ENCODE results near the gene DNAJB8.

The DNAJB8 gene

DNA sequence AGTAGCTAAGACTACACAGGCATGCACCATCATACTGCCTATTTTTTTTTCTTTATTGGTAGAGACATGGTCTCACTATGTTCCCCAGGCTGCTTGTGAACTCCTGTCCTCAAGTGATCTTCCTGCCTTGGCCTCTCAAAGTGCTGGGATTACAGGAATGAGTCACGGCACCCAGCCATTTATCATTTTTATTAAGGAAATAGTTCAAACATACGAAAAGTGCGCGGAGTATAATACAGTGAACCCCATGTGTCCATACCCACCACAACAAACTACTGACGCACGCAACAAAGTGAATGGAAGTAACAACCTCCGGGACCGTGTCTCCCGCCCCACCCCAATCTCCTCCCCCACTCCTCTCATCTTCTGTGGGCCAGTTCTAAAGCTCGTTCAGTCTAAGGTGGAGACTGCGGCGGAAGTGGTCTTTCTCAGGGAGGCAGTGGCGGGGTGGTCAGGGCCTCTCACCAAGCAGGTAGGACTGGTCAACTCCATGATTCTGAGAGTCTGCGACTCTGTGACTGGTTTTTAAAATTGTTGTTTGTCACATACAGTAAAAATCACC is 42.1 kb downstream of the DNAJB8 start:
- H3K9me3 ChIP-seq (ENCODE audit: severe bottlenecking): no peaks in the 10 kb centered on the region
- H3K27me3 ChIP-seq (ENCODE audit: insufficient read depth, low read depth, severe bottlenecking): peaks cover 3% of the 10 kb centered on the region
- no peak for DNase-seq
- H3K4me3 ChIP-seq (ENCODE audit: low read depth, low read length): no peak overlapping the region
- H3K27ac ChIP-seq: no peak overlapping the region
- TF ChIP-seq, protein P1, sequence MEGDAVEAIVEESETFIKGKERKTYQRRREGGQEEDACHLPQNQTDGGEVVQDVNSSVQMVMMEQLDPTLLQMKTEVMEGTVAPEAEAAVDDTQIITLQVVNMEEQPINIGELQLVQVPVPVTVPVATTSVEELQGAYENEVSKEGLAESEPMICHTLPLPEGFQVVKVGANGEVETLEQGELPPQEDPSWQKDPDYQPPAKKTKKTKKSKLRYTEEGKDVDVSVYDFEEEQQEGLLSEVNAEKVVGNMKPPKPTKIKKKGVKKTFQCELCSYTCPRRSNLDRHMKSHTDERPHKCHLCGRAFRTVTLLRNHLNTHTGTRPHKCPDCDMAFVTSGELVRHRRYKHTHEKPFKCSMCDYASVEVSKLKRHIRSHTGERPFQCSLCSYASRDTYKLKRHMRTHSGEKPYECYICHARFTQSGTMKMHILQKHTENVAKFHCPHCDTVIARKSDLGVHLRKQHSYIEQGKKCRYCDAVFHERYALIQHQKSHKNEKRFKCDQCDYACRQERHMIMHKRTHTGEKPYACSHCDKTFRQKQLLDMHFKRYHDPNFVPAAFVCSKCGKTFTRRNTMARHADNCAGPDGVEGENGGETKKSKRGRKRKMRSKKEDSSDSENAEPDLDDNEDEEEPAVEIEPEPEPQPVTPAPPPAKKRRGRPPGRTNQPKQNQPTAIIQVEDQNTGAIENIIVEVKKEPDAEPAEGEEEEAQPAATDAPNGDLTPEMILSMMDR (IDR thresholded peaks at IDR 0.05; ENCODE audit: low read depth, low read length): no peak
- H3K36me3 ChIP-seq: no peaks in the 10 kb centered on the region

- Histone ChIP-seq H3K4me3 (ENCODE audit: low read depth, low read length) (no peak overlapping the region), H3K36me3 (no peaks in the 10 kb centered on the region), H3K9me3 (ENCODE audit: severe bottlenecking) (no peaks in the 10 kb centered on the region), H3K27ac (no peak overlapping the region), H3K27me3 (ENCODE audit: insufficient read depth, low read depth, severe bottlenecking) (peaks cover 3% of the 10 kb centered on the region)
- TF ChIP-seq, protein P1 (IDR thresholded peaks at IDR 0.05; ENCODE audit: low read depth, low read length): no peak
- no peak for DNase-seq
These were observed 43.1 kb downstream of the DNAJB8 start for GRCh38 chr3:128423525-128424147.

DNA sequence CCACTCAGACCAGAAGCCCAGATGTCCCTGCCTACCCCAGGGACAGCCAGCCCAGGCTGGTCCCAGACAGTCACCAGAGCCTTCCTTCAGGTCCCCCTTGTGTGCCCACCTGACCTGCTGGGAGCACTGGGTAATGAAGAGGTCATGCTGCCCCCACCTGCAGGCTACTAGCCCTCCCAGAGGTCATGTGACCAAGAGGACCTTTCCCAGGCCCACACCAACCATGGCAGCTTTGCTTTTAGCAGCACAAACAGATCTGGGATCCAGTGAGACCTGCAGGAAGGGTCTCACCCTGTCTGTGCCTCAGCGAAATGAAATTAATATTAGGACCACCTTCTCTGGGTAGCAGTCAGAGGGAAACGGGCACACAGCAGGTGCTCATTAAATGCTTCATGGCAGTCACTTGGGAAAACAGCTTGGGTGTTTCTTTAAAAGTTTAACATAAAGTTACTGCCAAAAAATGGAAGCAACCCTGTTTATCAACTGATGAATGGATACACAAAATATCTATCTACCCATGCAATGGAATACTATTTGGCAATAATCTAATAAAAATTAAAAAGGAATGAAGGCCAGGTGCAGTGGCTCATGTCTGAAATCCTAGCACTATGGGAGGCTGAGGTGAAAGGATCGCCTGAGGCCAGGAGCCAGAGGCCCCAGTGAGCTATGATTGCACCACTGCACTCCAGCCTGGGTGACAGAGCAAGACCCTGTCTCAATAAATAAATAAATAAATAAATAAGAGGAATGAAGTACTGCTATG is 43.7 kb downstream of the DNAJB8 start:
- TF ChIP-seq, protein P1 (IDR thresholded peaks at IDR 0.05; ENCODE audit: low read depth, low read length): no peak
- Histone ChIP-seq H3K36me3 (no peaks in the 10 kb centered on the region), H3K4me3 (ENCODE audit: low read depth, low read length) (no peak overlapping the region), H3K27me3 (ENCODE audit: insufficient read depth, low read depth, severe bottlenecking) (peaks cover 3% of the 10 kb centered on the region), H3K27ac (no peak overlapping the region), H3K9me3 (ENCODE audit: severe bottlenecking) (no peaks in the 10 kb centered on the region)
- DNase-seq: no peak

DNA sequence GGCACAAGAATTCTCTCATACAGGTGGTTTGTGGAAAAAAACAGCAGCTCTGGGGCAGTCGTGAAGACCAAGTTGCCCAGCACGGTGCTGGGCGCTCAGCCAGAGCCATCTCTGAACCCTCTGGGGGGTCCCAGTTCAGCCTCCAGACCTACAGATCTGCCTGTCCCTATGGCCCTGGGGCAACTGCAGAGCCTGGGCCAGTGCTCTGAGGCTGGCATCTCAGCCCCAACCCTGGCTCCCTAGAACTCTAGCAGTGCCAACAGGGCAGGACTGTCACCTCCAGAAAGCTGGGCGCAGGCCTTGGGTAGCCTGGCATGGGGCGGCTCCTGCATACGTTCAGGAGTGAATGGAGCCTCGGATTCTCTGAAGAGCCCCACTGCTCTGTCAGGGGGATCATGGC is 44.7 kb downstream of the DNAJB8 start:
- H3K27ac ChIP-seq: no peak overlapping the region
- H3K9me3 ChIP-seq (ENCODE audit: severe bottlenecking): no peaks in the 10 kb centered on the region
- TF ChIP-seq, protein P1 (IDR thresholded peaks at IDR 0.05; ENCODE audit: low read depth, low read length): no peak
- peaks cover 3% of the 10 kb centered on the region for H3K27me3 ChIP-seq (ENCODE audit: insufficient read depth, low read depth, severe bottlenecking)
- no peaks in the 10 kb centered on the region for H3K36me3 ChIP-seq
- no peak for DNase-seq
- H3K4me3 ChIP-seq (ENCODE audit: low read depth, low read length): no peak overlapping the region

DNA sequence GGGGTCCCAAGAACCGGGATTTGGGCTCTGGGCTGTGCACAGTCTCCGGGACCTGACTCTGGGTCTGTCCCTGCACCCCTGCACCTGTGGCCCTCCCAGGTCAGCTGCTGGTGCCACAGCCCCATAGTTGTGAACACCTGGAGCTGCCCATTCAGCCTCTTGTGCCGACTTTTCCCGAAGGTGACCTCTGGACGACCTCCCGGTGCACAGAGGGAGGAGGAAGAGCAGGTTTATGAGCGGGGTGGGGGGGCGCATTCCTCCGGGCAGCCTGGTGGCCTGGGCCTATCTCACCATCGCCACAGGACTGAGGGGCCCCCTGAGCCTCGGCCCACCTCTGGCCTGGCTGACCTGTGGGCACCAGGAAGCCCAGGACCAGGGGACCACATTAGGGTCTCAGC is 45.3 kb downstream of the DNAJB8 start:
- Histone ChIP-seq H3K36me3 (no peaks in the 10 kb centered on the region), H3K27me3 (ENCODE audit: insufficient read depth, low read depth, severe bottlenecking) (no peaks in the 10 kb centered on the region), H3K27ac (no peak overlapping the region), H3K9me3 (ENCODE audit: severe bottlenecking) (no peaks in the 10 kb centered on the region), H3K4me3 (ENCODE audit: low read depth, low read length) (no peak overlapping the region)
- DNase-seq: no peak
- TF ChIP-seq, protein P1 (IDR thresholded peaks at IDR 0.05; ENCODE audit: low read depth, low read length): no peak
